ENCODE data around the gene PER3.

- TF ChIP-seq YY1 (IDR thresholded peaks at IDR 0.05; ENCODE audit: insufficient read depth, insufficient read length): no peak
- TF ChIP-seq ZNF274 (IDR thresholded peaks at IDR 0.05; ENCODE audit: low read depth, low read length): no peak
- TF ChIP-seq SUZ12 (IDR thresholded peaks at IDR 0.05; ENCODE audit: extremely low read depth, insufficient read depth, insufficient read length): no peak
Measured at GRCh38 chr1:7884757-7885156, 100.7 kb downstream of the PER3 start.
